Cardiac fibroblast (primary cell): Measurements from ENCODE around the gene ADARB2.
"Not testable (repeated sequence)": the region's sequence is repeated elsewhere in the genome, so short reads cannot be mapped to it uniquely, and the experiment has no call there.

Experiments used
- DNase-seq, 2 donors: peaks; one replicate each; pipeline versions ENCODE4 v3.0.0 to v3.0.0-alpha.2; 2010; ENCODE audit warnings: low read depth in 2 of 2
- H3K4me3 ChIP-seq, 2 donors: replicated peaks in 1 of 2; 1 replicate in 1 of 2; 2 replicates in 1 of 2; pipeline ENCODE4 v1.5.1; 2011; ENCODE audit warnings: low read depth in 2 of 2, low read length in 2 of 2, mild to moderate bottlenecking in 2 of 2, moderate library complexity in 1 of 2
- CTCF ChIP-seq: IDR thresholded peaks from one replicate; pipeline ENCODE4 v1.5.1; 2011; ENCODE audit warnings: low read depth, mild to moderate bottlenecking, low read length, inconsistent platforms

Gene ADARB2

GRCh38 chr10:1543596-1543995 is 193.7 kb downstream of the ADARB2 start:
- no peak for DNase-seq
- no peak overlapping the region for H3K4me3 ChIP-seq
- no peak for TF ChIP-seq CTCF

- TF ChIP-seq CTCF: no peak
- no peak overlapping the region for H3K4me3 ChIP-seq
- DNase-seq: no peak
Measured at GRCh38 chr10:1542941-1543340, 194.4 kb downstream of the ADARB2 start.

- TF ChIP-seq CTCF: no peak
- no peak for DNase-seq
- H3K4me3 ChIP-seq: no peak overlapping the region
Measured at GRCh38 chr10:1540144-1540543, 197.2 kb downstream of the ADARB2 start.

GRCh38 chr10:1539216-1539615 is 198.1 kb downstream of the ADARB2 start:
- no peak for DNase-seq
- H3K4me3 ChIP-seq: no peak overlapping the region
- no peak for TF ChIP-seq CTCF

GRCh38 chr10:1538531-1539061 is 198.7 kb downstream of the ADARB2 start:
- no peak for DNase-seq
- no peak for TF ChIP-seq CTCF
- H3K4me3 ChIP-seq: no peak overlapping the region

GRCh38 chr10:1538121-1538520 is 199.2 kb downstream of the ADARB2 start:
- H3K4me3 ChIP-seq: no peak overlapping the region
- DNase-seq: no peak
- no peak for TF ChIP-seq CTCF

- H3K4me3 ChIP-seq, DNase-seq: not testable (repeated sequence)
Measured at GRCh38 chr10:1537449-1537848, 199.9 kb downstream of the ADARB2 start.
